ENCODE data around the gene MNX1. TPM values are rescaled to one million over a fixed set of nuclear protein-coding genes. Genes with fewer than 3 reads are reported as not detected.

The MNX1 gene
- total RNA-seq, 1 experiment from 2014 or later, result 1.0 TPM

Other genes starting within 250 kb of the MNX1 start
- 66.9 and 78.8 TPM in 2 replicates for gene LMBR1, start 117.5 kb downstream of the MNX1 start, total RNA-seq (2014; rRNA removed; shearing (Covaris generic))
- gene NOM1, start 61.0 kb downstream of the MNX1 start, total RNA-seq (2014; rRNA removed; shearing (Covaris generic)), result 10.8 and 14.2 TPM in 2 replicates
- gene UBE3C, start 128.3 kb upstream of the MNX1 start, total RNA-seq (2014; rRNA removed; shearing (Covaris generic)), result 37.8 and 50.2 TPM in 2 replicates

All from G401 (cell line).